ENCODE data around the gene C1orf159.
"Not testable (repeated sequence)": the region's sequence is repeated elsewhere in the genome, so short reads cannot be mapped to it uniquely, and the experiment has no call there.

C1orf159 gene

DNA sequence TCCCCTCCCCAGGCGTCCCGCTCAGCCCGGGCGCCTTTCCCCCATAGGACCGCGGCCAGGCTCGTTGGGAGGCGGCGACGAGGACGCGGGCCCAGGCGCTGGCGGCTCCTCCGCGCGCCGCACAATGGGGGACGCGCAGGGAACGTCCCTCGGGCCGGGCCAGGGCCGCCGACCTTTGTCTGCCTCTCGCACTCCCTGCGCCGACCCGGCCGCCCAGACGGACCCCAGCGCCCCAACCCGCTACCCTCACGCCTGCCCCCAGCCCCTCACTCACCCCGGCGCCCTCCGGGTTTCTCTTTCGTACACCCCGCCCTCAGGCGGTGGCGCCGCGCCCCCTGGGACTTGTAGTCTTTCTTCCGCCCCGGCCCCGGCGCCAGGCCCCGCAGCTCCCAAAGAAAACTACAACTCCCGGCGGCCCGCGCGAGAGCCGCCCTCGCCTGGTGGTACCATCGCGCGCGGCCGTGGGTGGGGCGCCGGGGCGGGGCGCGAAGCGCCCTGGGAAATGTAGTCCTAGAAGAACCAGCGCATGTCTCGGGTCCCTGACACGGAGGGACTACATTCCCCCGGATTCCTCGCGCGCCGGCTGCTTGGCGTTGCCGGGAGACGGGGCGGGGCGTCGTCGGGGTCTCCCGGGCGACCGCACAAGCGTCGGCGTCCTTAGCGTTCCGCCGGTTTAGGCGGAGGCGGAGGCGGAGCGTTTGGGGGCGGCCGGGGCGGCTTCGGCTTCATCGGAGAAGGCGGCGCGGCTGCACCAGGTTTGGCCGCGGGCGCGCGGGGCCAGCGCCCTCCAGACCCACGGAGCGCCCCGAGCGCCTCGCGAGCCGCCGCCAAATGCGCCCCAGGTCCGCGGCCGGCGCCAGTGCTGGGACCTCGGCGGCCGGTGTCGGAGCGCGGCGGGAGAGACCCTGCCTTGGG, at the start of gene C1orf159:
Gene C1orf159, minus strand, starts transcription at position 304 of the 915 bp plus-strand sequence. CDS start 24,546 bp downstream, outside the sequence.
- DNase-seq: peak; percentile 98

DNA sequence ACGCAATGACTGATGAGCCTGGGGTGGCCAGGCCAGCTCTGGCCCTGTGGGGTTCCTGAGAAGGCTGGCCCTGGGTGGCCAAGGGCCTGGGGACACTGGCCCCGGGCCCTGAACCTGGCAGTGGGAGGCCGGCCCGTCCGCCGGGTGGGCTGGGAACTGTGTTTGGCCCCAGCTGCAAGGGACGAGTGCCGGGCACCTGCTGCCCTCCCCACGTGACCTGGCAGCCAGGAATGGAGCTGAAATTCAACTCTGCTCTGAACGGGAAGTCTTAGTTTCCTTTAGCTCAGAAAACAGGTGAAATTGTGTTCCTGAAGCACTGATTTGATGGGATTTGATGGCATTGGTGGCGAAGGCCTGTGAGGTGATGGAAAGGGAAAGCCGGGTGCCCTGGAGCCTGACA, 49.6 kb upstream of the C1orf159 start:
- no peak for DNase-seq

GRCh38 chr1:1164701-1165451, 49.0 kb upstream of the C1orf159 start:
- DNase-seq: no peak

GRCh38 chr1:1164361-1164700, 48.4 kb upstream of the C1orf159 start:
- no peak for DNase-seq

DNA sequence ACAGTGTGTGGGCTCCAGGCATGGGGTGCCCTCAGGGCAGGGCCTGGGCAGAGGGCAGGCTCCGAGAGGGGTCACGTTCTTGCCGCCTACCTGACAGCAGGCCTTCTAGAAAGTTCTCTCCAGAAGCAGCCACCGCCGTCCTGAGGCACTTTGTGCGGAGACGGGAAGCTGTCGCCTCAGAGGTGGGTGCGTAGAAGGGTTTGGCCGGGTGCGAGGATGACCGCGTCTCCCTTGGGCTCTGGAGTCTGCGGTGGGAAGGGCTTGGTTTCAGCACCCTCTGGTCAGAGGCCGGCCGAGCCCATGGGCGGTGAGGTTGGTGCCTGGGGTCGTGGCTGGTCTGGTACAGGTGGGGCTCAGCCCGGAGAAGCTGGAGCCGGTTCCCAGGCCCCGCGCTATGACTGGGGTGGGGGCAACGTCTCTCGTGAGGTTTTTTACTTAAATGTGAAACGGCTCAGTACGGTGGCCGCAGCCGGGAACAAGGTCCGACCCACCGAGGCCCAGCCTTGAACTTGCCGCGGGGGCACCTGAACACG, 47.7 kb upstream of the C1orf159 start:
- no peak for DNase-seq

GRCh38 chr1:1162597-1163537, 47.0 kb upstream of the C1orf159 start:
- no peak for DNase-seq

- DNase-seq: no peak
Measured at GRCh38 chr1:1161683-1162079, 45.8 kb upstream of the C1orf159 start.

DNA sequence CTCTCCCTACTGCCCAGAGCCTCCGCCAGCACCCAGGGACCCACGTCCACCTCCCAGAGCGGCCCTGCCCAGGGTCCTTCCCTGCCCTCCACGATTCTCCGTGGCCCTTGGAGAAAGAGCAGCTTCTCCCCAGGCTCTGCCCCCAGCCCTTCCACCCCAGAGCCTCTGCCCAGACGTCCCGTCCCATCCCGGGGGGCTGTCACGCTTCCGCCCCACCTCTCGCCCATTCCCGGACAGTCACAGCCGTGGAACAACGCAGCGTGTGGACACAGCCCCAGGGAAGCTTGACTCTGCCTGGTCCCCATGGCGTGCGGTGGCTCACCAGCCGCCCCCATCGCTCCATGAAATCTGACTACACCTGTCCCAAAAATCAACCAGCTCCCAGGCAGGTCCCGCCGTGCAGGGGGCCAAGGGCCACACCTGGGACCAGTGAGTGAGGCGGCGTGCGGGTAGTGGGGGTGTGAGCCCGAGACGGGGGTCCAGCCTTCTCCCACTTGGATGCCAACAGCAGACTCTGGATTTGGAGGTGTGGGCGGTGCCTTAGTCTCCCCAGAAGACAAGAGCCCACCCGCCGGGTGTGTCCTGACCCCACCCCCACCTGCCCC, 45.3 kb upstream of the C1orf159 start:
- DNase-seq: no peak

GRCh38 chr1:1160281-1160930, 44.5 kb upstream of the C1orf159 start:
- no peak for DNase-seq

DNA sequence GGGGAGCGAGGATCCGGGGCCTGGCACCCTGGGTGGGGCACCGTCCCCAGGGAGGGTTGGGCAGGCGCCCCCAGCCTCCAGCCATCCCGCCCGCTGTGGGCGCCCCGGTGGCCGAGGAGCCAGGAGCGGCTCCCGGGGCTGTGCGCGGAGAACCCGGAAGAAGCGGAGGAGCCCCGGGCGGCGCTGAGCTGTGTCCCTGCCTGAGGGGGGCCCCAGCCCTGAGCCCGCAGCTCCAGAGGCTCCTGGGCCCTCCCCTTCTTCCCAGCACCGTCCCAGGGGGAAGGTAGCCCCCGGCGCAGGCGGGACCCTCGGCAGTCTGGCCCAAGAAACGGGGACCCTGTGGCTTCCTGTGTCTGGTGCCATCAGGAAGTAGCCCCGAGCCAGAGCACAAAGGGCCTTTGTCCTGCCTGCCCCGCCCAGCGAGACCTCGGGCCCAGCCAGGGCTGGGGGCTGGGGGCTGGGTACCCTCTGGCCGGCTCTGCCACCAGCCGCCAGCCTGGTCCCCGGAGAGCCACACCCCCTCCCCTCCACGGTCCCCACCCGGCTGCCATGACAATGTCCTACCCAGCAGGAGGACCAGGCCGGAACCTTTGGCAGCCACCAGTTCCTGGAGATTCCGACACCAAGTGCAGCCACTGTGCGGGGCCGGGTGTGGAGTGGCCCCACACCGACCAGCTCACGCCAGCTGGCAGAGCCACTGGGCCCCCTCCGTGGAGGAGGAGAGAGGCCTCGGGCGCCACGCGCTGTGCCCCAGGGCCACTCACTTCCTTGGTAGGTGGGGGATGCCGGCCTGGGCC, 42.2 kb upstream of the C1orf159 start:
- peak; percentile 16 for DNase-seq

GRCh38 chr1:1157426-1157913, 41.6 kb upstream of the C1orf159 start:
- DNase-seq: peak; percentile 60

- no peak for DNase-seq
Measured at GRCh38 chr1:1157033-1157365, 41.1 kb upstream of the C1orf159 start.

- no peak for DNase-seq
Measured at GRCh38 chr1:1156140-1157032, 40.5 kb upstream of the C1orf159 start.

DNA sequence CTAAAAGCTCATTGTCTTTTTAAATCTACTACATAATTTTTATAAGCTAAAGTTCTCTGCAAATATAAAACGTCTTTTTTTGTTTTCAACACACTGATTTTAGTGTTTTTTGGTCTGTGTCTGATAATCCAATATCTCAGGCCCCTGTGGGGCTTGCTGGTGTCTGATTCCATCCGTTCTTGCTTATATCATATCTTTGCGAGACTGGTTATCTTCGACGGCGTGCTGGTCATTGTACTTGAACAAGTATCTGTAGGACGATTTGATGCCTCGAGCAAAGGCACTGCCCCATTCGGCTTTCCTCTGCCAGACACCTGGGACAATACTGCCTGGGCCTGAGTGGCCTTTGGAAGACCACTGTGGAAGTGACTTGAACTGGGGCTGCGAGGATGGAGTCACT, 39.4 kb upstream of the C1orf159 start:
- no peak for DNase-seq

DNA sequence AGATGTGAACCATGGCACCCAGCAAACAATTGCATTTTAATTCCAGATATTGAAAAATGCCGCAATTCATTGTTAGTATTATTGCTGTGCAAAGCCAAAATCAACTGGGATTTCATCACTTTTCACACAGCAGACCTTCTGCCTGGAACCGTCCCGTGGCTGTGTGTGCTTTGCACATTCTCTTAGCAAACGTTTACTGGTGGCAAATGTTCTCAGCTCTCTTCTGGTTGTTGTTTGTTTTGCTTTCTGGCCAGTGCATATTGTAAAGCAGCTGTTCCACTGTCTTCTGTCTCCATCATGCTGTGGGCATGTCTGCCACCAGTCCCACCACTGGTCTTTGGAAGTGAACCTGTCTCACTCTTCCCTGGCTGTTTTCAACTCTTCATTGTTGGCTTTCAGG, 38.0 kb upstream of the C1orf159 start:
- DNase-seq: no peak

DNA sequence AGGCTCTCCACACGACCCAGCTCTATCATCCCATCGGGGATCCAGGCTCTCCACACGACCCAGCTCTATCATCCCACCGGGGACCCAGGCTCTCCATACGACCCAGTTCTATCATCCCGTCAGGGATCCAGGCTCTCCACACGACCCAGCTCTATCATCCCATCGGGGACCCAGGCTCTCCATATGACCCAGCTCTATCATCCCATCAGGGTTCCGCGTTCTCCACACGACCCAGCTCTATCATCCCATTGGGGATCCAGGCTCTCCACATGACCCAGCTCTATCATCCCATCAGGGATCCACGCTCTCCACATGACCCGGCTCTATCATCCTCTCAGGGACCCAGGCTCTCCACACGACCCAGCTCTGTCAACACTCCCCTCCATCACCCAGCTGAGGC, 37.3 kb upstream of the C1orf159 start:
- DNase-seq: not testable (repeated sequence)

- DNase-seq: not testable (repeated sequence)
Measured at GRCh38 chr1:1152431-1152830, 36.5 kb upstream of the C1orf159 start.

GRCh38 chr1:1151306-1151705, 35.4 kb upstream of the C1orf159 start:
- no peak for DNase-seq

DNA sequence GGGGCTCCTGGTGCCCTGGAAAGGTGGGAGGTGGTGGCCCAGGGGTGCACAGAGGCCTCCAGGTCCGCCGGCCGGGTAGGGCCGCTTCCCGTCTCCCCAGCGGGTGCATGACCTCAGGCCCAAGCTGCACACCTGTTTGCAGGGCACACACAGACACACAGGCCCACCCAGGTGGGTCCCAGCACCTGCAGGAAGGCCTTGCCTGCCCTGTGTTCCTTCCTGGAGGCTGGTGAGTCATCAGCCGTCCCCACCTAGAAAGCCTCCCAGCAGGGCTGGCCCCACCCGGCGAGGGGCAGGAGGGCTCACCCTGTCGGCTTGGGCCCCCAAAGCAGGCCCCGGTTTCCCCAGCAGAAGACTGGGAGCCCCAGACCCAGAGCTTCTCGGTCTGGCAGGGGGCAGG, 34.2 kb upstream of the C1orf159 start:
- no peak for DNase-seq

- DNase-seq: no peak
Measured at GRCh38 chr1:1149416-1149815, 33.5 kb upstream of the C1orf159 start.

All from stimulated activated naive CD4-positive, alpha-beta T cell treated with Interleukin-2 at 50 U/mL for 16 hours (primary cell).